Cardiac muscle cell (in vitro differentiated cells and primary cell): ENCODE results near the gene OR9Q1. TPM values are rescaled to one million over a fixed set of nuclear protein-coding genes. Genes with fewer than 3 reads are reported as not detected.
"Not testable (repeated sequence)": the region's sequence is repeated elsewhere in the genome, so short reads cannot be mapped to it uniquely, and the experiment has no call there.

ENCODE experiments used
- DNase-seq, 2 donors: peaks; one replicate each; pipeline versions ENCODE4 v3.0.0 to v3.0.0-alpha.2; 2010 to 2017; ENCODE audit warnings: low read depth in 1 of 2, low spot score in 1 of 2
- H3K27ac ChIP-seq: fragments of 200-600 bp; sonication (generic); 2 replicates; pipeline ENCODE4 v1.5.1; 2016
- H3K27me3 ChIP-seq: fragments of 200-600 bp; sonication (generic); 2 replicates; pipeline ENCODE4 v1.6.0; 2016; ENCODE audit warnings: control low read depth
- H3K36me3 ChIP-seq: fragments of 200-600 bp; sonication (generic); 2 replicates; pipeline ENCODE4 v1.5.1; 2016; ENCODE audit warnings: control low read depth
- H3K4me1 ChIP-seq: fragments of 200-600 bp; sonication (generic); 2 replicates; pipeline ENCODE4 v1.8.1; 2017; ENCODE audit warnings: low read depth, mild to moderate bottlenecking, mixed run types
- H3K4me3 ChIP-seq: fragments of 200-600 bp; sonication (generic); 2 replicates; pipeline ENCODE4 v1.5.1; 2016; ENCODE audit warnings: mild to moderate bottlenecking
- H3K9me3 ChIP-seq: fragments of 200-600 bp; sonication (generic); 2 replicates; pipeline ENCODE4 v1.5.1; 2017; ENCODE audit warnings: low read depth, mild to moderate bottlenecking, control low read depth
- CTCF ChIP-seq: IDR thresholded peaks from 2 replicates; pipeline ENCODE4 v1.5.1; 2012; ENCODE audit warnings: low read depth, mild to moderate bottlenecking, low read length
- polyA plus RNA-seq: library from polyadenylated mRNA; unstranded; fragments of >200 nt; fragmentation: Nextera tagmentation; extraction: Ambion mirVana; gene quantifications from 2 replicates; pipeline ENCODE4 v1.2.1, GENCODE V29; 2016
- total RNA-seq: library from RNA; depleted of rRNA; stranded (reverse); fragments of >200 nt; gene quantifications from 2 replicates; pipeline ENCODE4 v1.2.3, GENCODE V29; 2016

The OR9Q1 gene
- total and polyA plus RNA-seq, 2 experiments from 2014 or later: not detected

- H3K27ac ChIP-seq: no peak overlapping the region
- H3K27me3 ChIP-seq: no peaks in the 10 kb centered on the region
- H3K4me1 ChIP-seq: no peaks in the 10 kb centered on the region
- H3K9me3 ChIP-seq: no peaks in the 10 kb centered on the region
- DNase-seq: no peak
- no peak for TF ChIP-seq CTCF
- H3K4me3 ChIP-seq: no peak overlapping the region
- H3K36me3 ChIP-seq: no peaks in the 10 kb centered on the region
Measured at GRCh38 chr11:57979532-57980079, 44.1 kb upstream of the OR9Q1 start.

GRCh38 chr11:57980201-57980600 lies 43.5 kb upstream of the OR9Q1 start:
- no peaks in the 10 kb centered on the region for H3K9me3 ChIP-seq
- H3K36me3 ChIP-seq: no peaks in the 10 kb centered on the region
- DNase-seq: no peak
- no peak for TF ChIP-seq CTCF
- H3K4me3 ChIP-seq: no peak overlapping the region
- no peaks in the 10 kb centered on the region for H3K4me1 ChIP-seq
- H3K27me3 ChIP-seq: no peaks in the 10 kb centered on the region
- no peak overlapping the region for H3K27ac ChIP-seq

- Histone ChIP-seq H3K9me3 (no peaks in the 10 kb centered on the region), H3K36me3 (no peaks in the 10 kb centered on the region), H3K4me1 (no peaks in the 10 kb centered on the region), H3K27ac (no peak overlapping the region), H3K4me3 (no peak overlapping the region), H3K27me3 (no peaks in the 10 kb centered on the region)
- DNase-seq: no peak
- no peak for TF ChIP-seq CTCF
Measured at GRCh38 chr11:57981536-57981935, 42.1 kb upstream of the OR9Q1 start.

GRCh38 chr11:57982776-57983175 lies 40.9 kb upstream of the OR9Q1 start:
- H3K9me3 ChIP-seq: no peaks in the 10 kb centered on the region
- H3K27me3 ChIP-seq: no peaks in the 10 kb centered on the region
- no peak overlapping the region for H3K27ac ChIP-seq
- H3K4me3 ChIP-seq: no peak overlapping the region
- no peak for DNase-seq
- no peaks in the 10 kb centered on the region for H3K4me1 ChIP-seq
- H3K36me3 ChIP-seq: no peaks in the 10 kb centered on the region
- TF ChIP-seq CTCF: no peak

- H3K27ac ChIP-seq: no peak overlapping the region
- no peaks in the 10 kb centered on the region for H3K27me3 ChIP-seq
- no peak for DNase-seq
- no peak overlapping the region for H3K4me3 ChIP-seq
- no peaks in the 10 kb centered on the region for H3K4me1 ChIP-seq
- H3K9me3 ChIP-seq: no peaks in the 10 kb centered on the region
- no peaks in the 10 kb centered on the region for H3K36me3 ChIP-seq
- no peak for TF ChIP-seq CTCF
Measured at GRCh38 chr11:57983191-57983590, 40.5 kb upstream of the OR9Q1 start.

GRCh38 chr11:57999523-57999922 lies 24.2 kb upstream of the OR9Q1 start:
- not testable (repeated sequence) for H3K4me1 ChIP-seq, H3K27ac ChIP-seq, H3K27me3 ChIP-seq, H3K36me3 ChIP-seq, H3K4me3 ChIP-seq, H3K9me3 ChIP-seq, DNase-seq

- H3K4me3 ChIP-seq, H3K27me3 ChIP-seq, DNase-seq, H3K36me3 ChIP-seq, H3K27ac ChIP-seq, H3K4me1 ChIP-seq, H3K9me3 ChIP-seq: not testable (repeated sequence)
Measured at GRCh38 chr11:58000021-58000420, 23.7 kb upstream of the OR9Q1 start.
